ENCODE measurements around the gene COL4A2.
A peak's percentile ranks its signal among the peaks of the same experiment; 100 is the strongest.
"Not testable (repeated sequence)": the region's sequence is repeated elsewhere in the genome, so short reads cannot be mapped to it uniquely, and the experiment has no call there.

The COL4A2 gene

GRCh38 chr13:110448677-110449076 lies 141.6 kb downstream of the COL4A2 start:
- DNase-seq: no peak
- Histone ChIP-seq H3K36me3 (peaks cover 9% of the 10 kb centered on the region; the same call in 1 of the 2 replicates), H3K9me3 (ENCODE audit: severe bottlenecking) (no peaks in the 10 kb centered on the region), H3K27ac (no peak overlapping the region), H3K27me3 (ENCODE audit: insufficient read depth, low read depth, severe bottlenecking) (no peaks in the 10 kb centered on the region), H3K4me3 (ENCODE audit: low read depth, low read length) (no peak overlapping the region)
- no peak for TF ChIP-seq CTCF (IDR thresholded peaks at IDR 0.05; ENCODE audit: low read depth, low read length)

GRCh38 chr13:110449219-110450015 lies 142.3 kb downstream of the COL4A2 start:
- no peaks in the 10 kb centered on the region for H3K27me3 ChIP-seq (ENCODE audit: insufficient read depth, low read depth, severe bottlenecking)
- peaks cover 9% of the 10 kb centered on the region; the same call in 1 of the 2 replicates for H3K36me3 ChIP-seq

GRCh38 chr13:110450016-110450900 lies 143.2 kb downstream of the COL4A2 start:
- no peak for TF ChIP-seq CTCF (IDR thresholded peaks at IDR 0.05; ENCODE audit: low read depth, low read length)

More at GRCh38 chr13:110449219-110450015, 142.3 kb downstream of the COL4A2 start:
- no peak for DNase-seq
- Histone ChIP-seq H3K27ac (no peak overlapping the region), H3K4me3 (ENCODE audit: low read depth, low read length) (no peak overlapping the region), H3K9me3 (ENCODE audit: severe bottlenecking) (no peaks in the 10 kb centered on the region)
- TF ChIP-seq CTCF (IDR thresholded peaks at IDR 0.05; ENCODE audit: low read depth, low read length): no peak

GRCh38 chr13:110450941-110451730 lies 144.1 kb downstream of the COL4A2 start:
- Histone ChIP-seq H3K27me3 (ENCODE audit: insufficient read depth, low read depth, severe bottlenecking) (no peaks in the 10 kb centered on the region), H3K4me3 (ENCODE audit: low read depth, low read length) (no peak overlapping the region), H3K36me3 (peaks cover 5% of the 10 kb centered on the region; the same call in 1 of the 2 replicates), H3K27ac (no peak overlapping the region), H3K9me3 (ENCODE audit: severe bottlenecking) (no peaks in the 10 kb centered on the region)
- TF ChIP-seq CTCF (IDR thresholded peaks at IDR 0.05; ENCODE audit: low read depth, low read length): no peak
- DNase-seq: no peak

More at GRCh38 chr13:110450016-110450900, 143.2 kb downstream of the COL4A2 start:
- H3K4me3 ChIP-seq (ENCODE audit: low read depth, low read length): no peak overlapping the region
- H3K36me3 ChIP-seq: peaks cover 8% of the 10 kb centered on the region; the same call in 1 of the 2 replicates
- H3K27ac ChIP-seq: no peak overlapping the region
- DNase-seq: peak; percentile 3
- H3K9me3 ChIP-seq (ENCODE audit: severe bottlenecking): no peaks in the 10 kb centered on the region
- no peaks in the 10 kb centered on the region for H3K27me3 ChIP-seq (ENCODE audit: insufficient read depth, low read depth, severe bottlenecking)

- DNase-seq; H3K9me3 ChIP-seq (ENCODE audit: severe bottlenecking); H3K27me3 ChIP-seq (ENCODE audit: insufficient read depth, low read depth, severe bottlenecking); H3K36me3 ChIP-seq; H3K4me3 ChIP-seq (ENCODE audit: low read depth, low read length); H3K27ac ChIP-seq: not testable (repeated sequence)
Measured at GRCh38 chr13:110453091-110453490, 146.0 kb downstream of the COL4A2 start.

All from WERI-Rb-1 (cell line).